Body of pancreas (tissue), 4 donors: ENCODE measurements around the gene N4BP2L2. TPM values are rescaled to one million over a fixed set of nuclear protein-coding genes. Genes with fewer than 3 reads are reported as not detected.

Source experiments
- ATAC-seq: fragments of 150-250 bp; one replicate; pipeline ENCODE4 v1.9.1; 2016
- DNase-seq, 4 donors: peaks; one replicate each; pipeline ENCODE4 v3.0.0-alpha.2; 2019
- H3K27ac ChIP-seq, 4 donors: fragments of 200-600 bp; sonication (generic); 1 replicate in 3 of 4; 2 replicates in 1 of 4; pipeline versions ENCODE4 v1.5.1 to v1.6.1; 2016 to 2019; ENCODE audit warnings: mild to moderate bottlenecking in 1 of 4, mixed read lengths in 1 of 4, moderate library complexity in 1 of 4
- H3K27me3 ChIP-seq, 2 donors: fragments of 200-600 bp; sonication (generic); one replicate each; pipeline ENCODE4 v1.6.0; 2016; ENCODE audit warnings: mild to moderate bottlenecking in 1 of 2
- H3K36me3 ChIP-seq, 2 donors: fragments of 200-600 bp; sonication (generic); replicated peaks in 1 of 2; 2 replicates each; pipeline ENCODE4 v1.5.1; 2016; ENCODE audit warnings: low read depth in 2 of 2; ENCODE audit not compliant: insufficient read depth in 1 of 2
- H3K4me1 ChIP-seq: fragments of 200-600 bp; sonication (generic); one replicate; pipeline ENCODE4 v1.6.0; 2016
- H3K4me3 ChIP-seq, 2 donors: fragments of 200-600 bp; sonication (generic); 1 replicate in 1 of 2; 2 replicates in 1 of 2; pipeline ENCODE4 v1.5.1; 2016 to 2019
- H3K9me3 ChIP-seq, 3 donors: fragments of 200-600 bp; sonication (generic); 1 replicate in 2 of 3; 2 replicates in 1 of 3; pipeline ENCODE4 v1.5.1; 2016
- POLR2A ChIP-seq, 3 donors: fragments of 450-650 bp; IDR thresholded peaks; one replicate each; pipeline ENCODE4 v1.6.1; 2016; ENCODE audit warnings: antibody characterized with exemption in 3 of 3, mild to moderate bottlenecking in 2 of 3
- WGBS, 2 donors: methylation state at CpG; one replicate each; pipeline ENCODE4 v1.1.5; 2017; 5-methylcytosine and 5-hydroxymethylcytosine counted together
- intact Hi-C: fragments of 100-400 bp; cut with DNase I; formaldehyde crosslinking; loops from one replicate; pipeline ENCODE4 v1.15.1; 2023
- total RNA-seq, 2 donors: library from RNA; depleted of rRNA; stranded (reverse); fragments of >200 nt; gene quantifications; one replicate each; pipeline ENCODE4 v1.1.0, GENCODE V29; 2016
- TF ChIP-seq, protein P1 (sequence below), 7 experiments: fragments of 450-650 bp in 4 of 7; fragments of 200-600 bp in 3 of 7; sonication (generic) in 3 of 7; IDR thresholded peaks; one replicate each; pipeline ENCODE4 v1.5.1; 2016 to 2019; ENCODE audit warnings: antibody characterized with exemption in 7 of 7

The N4BP2L2 gene
- total RNA-seq, 2 donors from 2014 or later = 120 to 191 TPM

DNA sequence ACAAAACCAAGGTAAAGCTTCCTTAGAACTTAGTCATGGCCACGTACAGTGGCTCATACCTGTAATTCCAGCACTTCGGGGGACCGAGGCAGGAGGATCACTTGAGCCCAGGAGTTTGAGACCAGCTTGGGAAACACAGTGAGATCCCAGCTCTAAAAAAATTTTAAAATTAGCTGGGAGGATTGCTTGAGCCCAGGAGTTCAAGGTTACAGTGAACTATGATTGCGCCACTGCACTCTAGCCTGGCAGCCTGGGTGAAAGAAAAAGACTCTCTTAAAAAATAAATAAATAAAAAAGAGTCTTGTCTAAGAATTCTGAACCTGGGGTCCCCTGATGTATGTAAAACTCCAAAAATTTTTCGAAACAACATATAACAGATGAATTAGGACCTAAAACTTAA, 34.9 kb downstream of the N4BP2L2 start:
- H3K9me3 ChIP-seq = no peaks in the 10 kb centered on the region
- 92 to 95% methylated on average over 5 of the region's 5 CpGs for WGBS, 2 donors
- H3K4me1 ChIP-seq = no peaks in the 10 kb centered on the region
- no peak for ATAC-seq
- no peak overlapping the region for H3K4me3 ChIP-seq
- no peak overlapping the region for H3K27ac ChIP-seq
- TF ChIP-seq, protein P1, sequence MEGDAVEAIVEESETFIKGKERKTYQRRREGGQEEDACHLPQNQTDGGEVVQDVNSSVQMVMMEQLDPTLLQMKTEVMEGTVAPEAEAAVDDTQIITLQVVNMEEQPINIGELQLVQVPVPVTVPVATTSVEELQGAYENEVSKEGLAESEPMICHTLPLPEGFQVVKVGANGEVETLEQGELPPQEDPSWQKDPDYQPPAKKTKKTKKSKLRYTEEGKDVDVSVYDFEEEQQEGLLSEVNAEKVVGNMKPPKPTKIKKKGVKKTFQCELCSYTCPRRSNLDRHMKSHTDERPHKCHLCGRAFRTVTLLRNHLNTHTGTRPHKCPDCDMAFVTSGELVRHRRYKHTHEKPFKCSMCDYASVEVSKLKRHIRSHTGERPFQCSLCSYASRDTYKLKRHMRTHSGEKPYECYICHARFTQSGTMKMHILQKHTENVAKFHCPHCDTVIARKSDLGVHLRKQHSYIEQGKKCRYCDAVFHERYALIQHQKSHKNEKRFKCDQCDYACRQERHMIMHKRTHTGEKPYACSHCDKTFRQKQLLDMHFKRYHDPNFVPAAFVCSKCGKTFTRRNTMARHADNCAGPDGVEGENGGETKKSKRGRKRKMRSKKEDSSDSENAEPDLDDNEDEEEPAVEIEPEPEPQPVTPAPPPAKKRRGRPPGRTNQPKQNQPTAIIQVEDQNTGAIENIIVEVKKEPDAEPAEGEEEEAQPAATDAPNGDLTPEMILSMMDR (IDR thresholded peaks at IDR 0.05) = no peak
- no peak for TF ChIP-seq POLR2A (IDR thresholded peaks at IDR 0.05)
- no peaks in the 10 kb centered on the region for H3K27me3 ChIP-seq
- H3K36me3 ChIP-seq = no peaks in the 10 kb centered on the region
- intact Hi-C loops = no loop called here
- DNase-seq = no peak

DNA sequence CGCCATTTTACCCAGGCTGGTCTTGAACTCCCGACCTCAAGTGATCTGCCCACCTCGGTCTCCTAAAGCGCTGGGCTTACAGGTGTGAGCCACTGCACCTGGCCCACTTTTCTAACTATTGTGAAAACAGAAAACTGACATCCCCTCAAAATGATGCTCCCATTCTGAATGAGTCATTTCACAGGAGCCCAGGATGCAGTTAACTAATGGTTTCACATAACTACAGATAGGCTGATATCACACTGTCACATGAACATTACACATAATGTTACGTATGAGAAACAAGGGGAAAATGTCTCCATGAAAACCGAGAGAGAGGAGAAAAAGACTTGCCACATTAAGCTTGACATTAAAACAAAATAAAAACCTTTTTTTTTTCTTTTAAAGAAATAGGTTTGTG, 37.5 kb downstream of the N4BP2L2 start:
- Histone ChIP-seq H3K9me3 (no peaks in the 10 kb centered on the region), H3K4me3 (no peak overlapping the region), H3K4me1 (no peaks in the 10 kb centered on the region), H3K27me3 (no peaks in the 10 kb centered on the region), H3K36me3 (no peaks in the 10 kb centered on the region), H3K27ac (no peak overlapping the region)
- no peak for TF ChIP-seq POLR2A (IDR thresholded peaks at IDR 0.05)
- TF ChIP-seq, protein P1 (IDR thresholded peaks at IDR 0.05) = no peak
- 88 to 97% methylated on average over 6 of the region's 6 CpGs for WGBS, 2 donors
- no peak for ATAC-seq
- intact Hi-C loops = no loop called here
- no peak for DNase-seq

GRCh38 chr13:32499538-32500210, 38.9 kb downstream of the N4BP2L2 start:
- WGBS, 2 donors = 94 to 98% methylated on average over 2 of the region's 2 CpGs
- no peak for ATAC-seq
- TF ChIP-seq, protein P1 (IDR thresholded peaks at IDR 0.05) = no peak
- TF ChIP-seq POLR2A (IDR thresholded peaks at IDR 0.05) = no peak

GRCh38 chr13:32497589-32497988, 41.0 kb downstream of the N4BP2L2 start:
- Histone ChIP-seq H3K4me1 (no peaks in the 10 kb centered on the region), H3K27ac (no peak overlapping the region), H3K27me3 (no peaks in the 10 kb centered on the region), H3K9me3 (no peaks in the 10 kb centered on the region), H3K4me3 (no peak overlapping the region), H3K36me3 (no peaks in the 10 kb centered on the region)
- intact Hi-C loops = no loop called here
- WGBS, 2 donors = 50 to 75% methylated on average over 1 of the region's 1 CpG
- no peak for TF ChIP-seq POLR2A (IDR thresholded peaks at IDR 0.05)
- TF ChIP-seq, protein P1 (IDR thresholded peaks at IDR 0.05) = no peak
- no peak for DNase-seq
- no peak for ATAC-seq

More at GRCh38 chr13:32499538-32500210, 38.9 kb downstream of the N4BP2L2 start:
- H3K27me3 ChIP-seq = no peaks in the 10 kb centered on the region
- no peaks in the 10 kb centered on the region for H3K4me1 ChIP-seq
- no peak for DNase-seq
- no peaks in the 10 kb centered on the region for H3K36me3 ChIP-seq
- no peak overlapping the region for H3K27ac ChIP-seq
- intact Hi-C loops = no loop called here
- H3K9me3 ChIP-seq = no peaks in the 10 kb centered on the region
- no peak overlapping the region for H3K4me3 ChIP-seq

- Histone ChIP-seq H3K9me3 (no peaks in the 10 kb centered on the region), H3K27ac (no peak overlapping the region), H3K36me3 (no peaks in the 10 kb centered on the region), H3K27me3 (no peaks in the 10 kb centered on the region), H3K4me1 (no peaks in the 10 kb centered on the region), H3K4me3 (no peak overlapping the region)
- WGBS, 2 donors = 25 to 41% methylated on average over 1 of the region's 1 CpG
- intact Hi-C loops = no loop called here
- no peak for DNase-seq
- TF ChIP-seq, protein P1 (IDR thresholded peaks at IDR 0.05) = no peak
- TF ChIP-seq POLR2A (IDR thresholded peaks at IDR 0.05) = no peak
- ATAC-seq = no peak
Measured at GRCh38 chr13:32496599-32497160, 41.9 kb downstream of the N4BP2L2 start.
